Non-pigmented ciliary epithelial cell (primary cell): Measurements from ENCODE around the gene FNDC3A.
"Not testable (repeated sequence)": the region's sequence is repeated elsewhere in the genome, so short reads cannot be mapped to it uniquely, and the experiment has no call there.

Experiments
- DNase-seq: peaks from one replicate; pipeline ENCODE4 v3.0.0-alpha.2; 2010; ENCODE audit warnings: low read depth

The FNDC3A gene

GRCh38 chr13:49097374-49097773, 121.7 kb downstream of the FNDC3A start:
- no peak for DNase-seq

GRCh38 chr13:49098198-49098597, 122.5 kb downstream of the FNDC3A start:
- peak; percentile 97 for DNase-seq

- DNase-seq, result no peak
Measured at GRCh38 chr13:49098771-49099512, 123.2 kb downstream of the FNDC3A start.

- no peak for DNase-seq
Measured at GRCh38 chr13:49099513-49099877, 123.8 kb downstream of the FNDC3A start.

- DNase-seq, result no peak
Measured at GRCh38 chr13:49100637-49101570, 125.2 kb downstream of the FNDC3A start.

- no peak for DNase-seq
Measured at GRCh38 chr13:49108196-49108595, 132.5 kb downstream of the FNDC3A start.

GRCh38 chr13:49110122-49110912, 134.6 kb downstream of the FNDC3A start:
- peak; percentile 42 for DNase-seq

GRCh38 chr13:49110913-49111170, 135.1 kb downstream of the FNDC3A start:
- DNase-seq, result no peak

GRCh38 chr13:49112782-49113525, 137.2 kb downstream of the FNDC3A start:
- no peak for DNase-seq

- peak; percentile 46 for DNase-seq
Measured at GRCh38 chr13:49113526-49114286, 138.0 kb downstream of the FNDC3A start.

- no peak for DNase-seq
Measured at GRCh38 chr13:49116873-49117272, 141.2 kb downstream of the FNDC3A start.

GRCh38 chr13:49118455-49118854, 142.7 kb downstream of the FNDC3A start:
- not testable (repeated sequence) for DNase-seq

- no peak for DNase-seq
Measured at GRCh38 chr13:49124693-49125304, 149.1 kb downstream of the FNDC3A start.

- DNase-seq, result no peak
Measured at GRCh38 chr13:49125964-49126524, 150.3 kb downstream of the FNDC3A start.

- DNase-seq, result no peak
Measured at GRCh38 chr13:49132479-49133002, 156.8 kb downstream of the FNDC3A start.

GRCh38 chr13:49134305-49134704, 158.6 kb downstream of the FNDC3A start:
- no peak for DNase-seq

GRCh38 chr13:49137138-49137643, 161.5 kb downstream of the FNDC3A start:
- not testable (repeated sequence) for DNase-seq

- no peak for DNase-seq
Measured at GRCh38 chr13:49140910-49141611, 165.3 kb downstream of the FNDC3A start.

- peak; percentile 32 for DNase-seq
Measured at GRCh38 chr13:49146950-49147355, 171.2 kb downstream of the FNDC3A start.
